HepG2 (cell line): ENCODE data around the gene U2AF1L4. TPM values are rescaled to one million over a fixed set of nuclear protein-coding genes. Genes with fewer than 3 reads are reported as not detected.
A peak's percentile ranks its signal among the peaks of the same experiment; 100 is the strongest.

ENCODE experiments used
- AGO2 ChIP-seq: fragments of 200-400 bp; formaldehyde crosslinking; optimal IDR thresholded peaks from 2 replicates; pipeline ENCODE3; 2017; ENCODE audit warnings: mild to moderate bottlenecking, low read depth, low read length, moderate library complexity
- AHDC1 ChIP-seq: sonication (generic); formaldehyde crosslinking; IDR thresholded peaks from 2 replicates; pipeline ENCODE4 v1.5.1; 2020; ENCODE audit warnings: mild to moderate bottlenecking, missing genetic modification reagents, borderline replicate concordance
- FIP1L1 ChIP-seq: fragments of 200-400 bp; formaldehyde crosslinking; IDR thresholded peaks from 2 replicates; pipeline ENCODE4 v1.6.1; 2018; ENCODE audit warnings: low read depth, mild to moderate bottlenecking, low read length, moderate library complexity, borderline replicate concordance; ENCODE audit not compliant: insufficient read depth
- FOXO4 ChIP-seq: sonication (generic); formaldehyde crosslinking; conservative IDR thresholded peaks from 2 replicates; pipeline ENCODE4 v1.8.1; 2023; ENCODE audit warnings: missing genetic modification reagents
- GABPA ChIP-seq, 2 experiments: IDR thresholded peaks; 2 replicates each; pipeline ENCODE4 v1.6.1; 2011 to 2016; ENCODE audit warnings: low read depth in 2 of 2, low read length in 1 of 2, missing biosample characterization in 1 of 2, missing genetic modification characterization in 1 of 2
- GLI4 ChIP-seq: sonication (generic); formaldehyde crosslinking; IDR thresholded peaks from 2 replicates; pipeline ENCODE4 v1.5.1; 2020; ENCODE audit warnings: missing genetic modification reagents, mild to moderate bottlenecking, moderate library complexity, borderline replicate concordance
- GTF3A ChIP-seq: sonication (generic); formaldehyde crosslinking; conservative IDR thresholded peaks from 2 replicates; pipeline ENCODE4 v1.4.0; 2020; ENCODE audit warnings: mild to moderate bottlenecking, missing genetic modification reagents
- HMG20B ChIP-seq: conservative IDR thresholded peaks from 2 replicates; pipeline ENCODE4 v1.6.1; 2016; ENCODE audit warnings: missing genetic modification reagents, missing compliant biosample characterization
- KDM2A ChIP-seq: sonication (generic); formaldehyde crosslinking; IDR thresholded peaks from 2 replicates; pipeline ENCODE4 v1.4.0; 2020; ENCODE audit warnings: low read depth, missing genetic modification reagents, borderline replicate concordance
- KDM6A ChIP-seq: IDR thresholded peaks from 2 replicates; pipeline ENCODE4 v1.6.1; 2016; ENCODE audit warnings: low read depth
- MAFG ChIP-seq: sonication (generic); formaldehyde crosslinking; IDR thresholded peaks from 2 replicates; pipeline ENCODE4 v1.5.1; 2020; ENCODE audit warnings: mild to moderate bottlenecking, missing genetic modification reagents
- MAFK ChIP-seq, 2 experiments: IDR thresholded peaks in 1 of 2; conservative IDR thresholded peaks in 1 of 2; 2 replicates each; pipeline ENCODE4 v1.6.1; 2011; ENCODE audit warnings: improper control_type of control experiment in 2 of 2, low read length in 2 of 2
- NBN ChIP-seq: fragments of 450-650 bp; conservative IDR thresholded peaks from 2 replicates; pipeline ENCODE4 v1.6.1; 2017
- NFIB ChIP-seq: sonication (generic); formaldehyde crosslinking; IDR thresholded peaks from 2 replicates; pipeline ENCODE4 v1.9.0; 2021; ENCODE audit warnings: missing genetic modification reagents, mild to moderate bottlenecking, borderline replicate concordance
- NFYB ChIP-seq: sonication (generic); formaldehyde crosslinking; IDR thresholded peaks from 2 replicates; pipeline ENCODE4 v1.4.0; 2020; ENCODE audit warnings: missing genetic modification reagents
- REL ChIP-seq: sonication (generic); formaldehyde crosslinking; conservative IDR thresholded peaks from 2 replicates; pipeline ENCODE4 v1.8.0; 2022; ENCODE audit warnings: mild to moderate bottlenecking, missing genetic modification reagents, moderate library complexity
- TFDP2 ChIP-seq: sonication (generic); formaldehyde crosslinking; IDR thresholded peaks from 2 replicates; pipeline ENCODE4 v1.4.0; 2020; ENCODE audit warnings: missing genetic modification reagents
- ZFP37 ChIP-seq: sonication (generic); formaldehyde crosslinking; IDR thresholded peaks from 2 replicates; pipeline ENCODE4 v1.4.0; 2020; ENCODE audit warnings: missing genetic modification reagents, borderline replicate concordance
- ZNF101 ChIP-seq: sonication (generic); formaldehyde crosslinking; IDR thresholded peaks from 2 replicates; pipeline ENCODE4 v1.4.0; 2020; ENCODE audit warnings: mild to moderate bottlenecking, low read depth, missing genetic modification reagents, borderline replicate concordance
- ZNF431 ChIP-seq: sonication (generic); formaldehyde crosslinking; IDR thresholded peaks from 2 replicates; pipeline ENCODE4 v1.9.0; 2022; ENCODE audit warnings: missing genetic modification reagents, low read depth, mild to moderate bottlenecking, borderline replicate concordance
- ZNF510 ChIP-seq: sonication (generic); formaldehyde crosslinking; IDR thresholded peaks from 2 replicates; pipeline ENCODE4 v1.4.0; 2020; ENCODE audit warnings: low read depth, mild to moderate bottlenecking, missing genetic modification reagents
- polyA plus RNA-seq, 8 experiments: library from polyadenylated mRNA; depleted of rRNA in 3 of 8; stranded (reverse) in 7 of 8; unstranded in 1 of 8; fragments of >200 nt; fragmentation: Illumina TruSeq in 4 of 8; extraction: Trizol in 4 of 8; gene quantifications; 2 replicates each; pipeline versions ENCODE4 v1.2.1 to v1.2.3, GENCODE V29; 2011 to 2016; ENCODE audit warnings: low read depth in 4 of 8, missing spikeins in 1 of 8, mixed read lengths in 1 of 8; ENCODE audit not compliant: insufficient read depth in 1 of 8
- total RNA-seq, 5 experiments: library from RNA; depleted of rRNA; stranded (reverse); fragments of >200 nt; fragmentation: Illumina TruSeq; extraction: Trizol; gene quantifications; 2 replicates each; pipeline ENCODE4 v1.2.3, GENCODE V29; 2016; ENCODE audit warnings: low read depth in 1 of 5

The U2AF1L4 gene
- total and polyA plus RNA-seq, 2 of the 13 experiments (the other 11 are each of a cell fraction or from before 2014, with no cell fraction given) = 7.9 to 15.4 TPM

GRCh38 chr19:35740423-35741202 is 4.6 kb downstream of the U2AF1L4 start (continued):
- no peak for TF ChIP-seq AHDC1 (CRISPR knock-in tag)
- TF ChIP-seq FIP1L1 = no peak
- TF ChIP-seq TFDP2 (CRISPR knock-in tag) = peak; percentile 89
- TF ChIP-seq HMG20B (CRISPR knock-in tag) = peak; percentile 42; the same call in 1 of the 2 replicates
- no peak for TF ChIP-seq ZNF431 (CRISPR knock-in tag)
- TF ChIP-seq REL (CRISPR knock-in tag) = no peak
- TF ChIP-seq MAFK (conservative IDR thresholded peaks at IDR 0.05 in 1 of 2, IDR thresholded peaks at IDR 0.05 in 1 of 2; ENCODE audit: low read length in 2 of 2) = no peak
- no peak for TF ChIP-seq ZNF510 (CRISPR knock-in tag)
- peak; percentile 42 for TF ChIP-seq AGO2
- 0 out of 2 replicates have a peak, but pooled peaks have one; percentile 26 for TF ChIP-seq GLI4
- TF ChIP-seq KDM2A (CRISPR knock-in tag) = peak; percentile 73
- TF ChIP-seq FOXO4 (CRISPR knock-in tag) = no peak
- no peak for TF ChIP-seq GABPA (IDR thresholded peaks at IDR 0.05; ENCODE audit: low read depth, low read length)
- TF ChIP-seq GABPA (CRISPR knock-in tag; IDR thresholded peaks at IDR 0.05; ENCODE audit: low read depth) = peak; percentile 55
- 0 out of 2 replicates have a peak, but pooled peaks have one; percentile 11 for TF ChIP-seq KDM6A
- no peak for TF ChIP-seq ZNF101
- TF ChIP-seq ZFP37 (CRISPR knock-in tag) = no peak
- TF ChIP-seq NBN = no peak
- TF ChIP-seq NFIB (CRISPR knock-in tag) = no peak
- TF ChIP-seq NFYB (CRISPR knock-in tag) = peak; percentile 88
- TF ChIP-seq MAFG (CRISPR knock-in tag) = no peak
- no peak for TF ChIP-seq GTF3A (CRISPR knock-in tag)
